Panc1 (cell line): ENCODE measurements around the gene FGD4.

Experiments used
- CTCF ChIP-seq: fragments of 450-650 bp; IDR thresholded peaks from 2 replicates; pipeline ENCODE4 v1.5.1; 2017; ENCODE audit warnings: mild to moderate bottlenecking
- POLR2AphosphoS5 ChIP-seq: IDR thresholded peaks from 2 replicates; pipeline ENCODE4 v1.6.1; 2012; ENCODE audit warnings: mild to moderate bottlenecking, low read depth, low read length, moderate library complexity
- REST ChIP-seq, 2 experiments: IDR thresholded peaks; 2 replicates each; pipeline ENCODE4 v1.6.1; 2011 to 2012; ENCODE audit warnings: low read depth in 2 of 2, control low read depth in 1 of 2, low read length in 1 of 2, mild to moderate bottlenecking in 1 of 2, moderate library complexity in 1 of 2; ENCODE audit not compliant: insufficient read depth in 1 of 2
- SIN3A ChIP-seq: IDR thresholded peaks from 2 replicates; pipeline ENCODE4 v1.6.1; 2012; ENCODE audit warnings: low read depth, mild to moderate bottlenecking, low read length, moderate library complexity, borderline replicate concordance; ENCODE audit not compliant: insufficient read depth

GRCh38 chr12:32551058-32551457 is 151.7 kb downstream of the FGD4 start:
- no peak for TF ChIP-seq REST (IDR thresholded peaks at IDR 0.05; ENCODE audit: insufficient read depth in 1 of 2, low read depth in 2 of 2, low read length in 1 of 2)
- no peak for TF ChIP-seq CTCF
- TF ChIP-seq SIN3A = no peak
- TF ChIP-seq POLR2AphosphoS5 = no peak
